B cell (primary cell): ENCODE results near the gene TOP2A. TPM values are rescaled to one million over a fixed set of nuclear protein-coding genes. Genes with fewer than 3 reads are reported as not detected.

Experiments
- ATAC-seq: fragments of 200-7000 bp; cut with Tn5 transposase; one replicate; pipeline ENCODE4 v1.10.0; 2021; ENCODE audit warnings: low read depth, mild to moderate bottlenecking, moderate number of reproducible peaks, moderate library complexity
- CTCF ChIA-PET: fragments of 350-600 bp; sonication (Branson Sonifier 250); formaldehyde crosslinking; loops from one replicate; lab custom pipeline; 2021; ENCODE audit warnings: antibody characterized with exemption, inconsistent platforms; lab: Charles Lee
- POLR2A ChIA-PET: fragments of 350-600 bp; sonication (Branson Sonifier 250); formaldehyde crosslinking; loops from one replicate; lab custom pipeline; 2021; ENCODE audit warnings: antibody characterized with exemption; lab: Charles Lee
- DNase-seq: peaks from one replicate; pipeline ENCODE4 v3.0.0; 2013
- H2AFZ ChIP-seq: 2 replicates; pipeline ENCODE4 v1.6.1; 2012; ENCODE audit warnings: mild to moderate bottlenecking, low read depth, low read length; ENCODE audit not compliant: insufficient read depth, poor library complexity, severe bottlenecking
- H3K27ac ChIP-seq, 2 donors: 1 replicate in 1 of 2; 2 replicates in 1 of 2; pipeline ENCODE4 v1.5.1; 2012 to 2013; ENCODE audit warnings: low read length in 2 of 2, mild to moderate bottlenecking in 2 of 2, moderate library complexity in 1 of 2
- H3K27me3 ChIP-seq, 4 experiments: fragments of 200-600 bp in 1 of 4; sonication (generic) in 1 of 4; replicated peaks in 1 of 4; 1 replicate in 2 of 4; 2 replicates in 2 of 4; pipeline versions ENCODE4 v1.6.1 to v1.7.0; 2013 to 2016; ENCODE audit warnings: low read length in 3 of 4, mild to moderate bottlenecking in 2 of 4, mixed read lengths in 1 of 4, moderate library complexity in 1 of 4; ENCODE audit not compliant: insufficient read depth in 4 of 4, control insufficient read depth in 3 of 4; ENCODE audit errors: control extremely low read depth in 1 of 4
- H3K36me3 ChIP-seq, 2 experiments: replicated peaks in 1 of 2; 1 replicate in 1 of 2; 2 replicates in 1 of 2; pipeline versions ENCODE4 v1.6.1 to v1.7.1; 2013; ENCODE audit warnings: low read length in 1 of 2; ENCODE audit not compliant: insufficient read depth in 2 of 2, control insufficient read depth in 1 of 2; ENCODE audit errors: control extremely low read depth in 1 of 2, extremely low read depth in 1 of 2
- H3K4me1 ChIP-seq, 2 donors: fragments of 200-600 bp in 1 of 2; sonication (generic) in 1 of 2; 1 replicate in 1 of 2; 2 replicates in 1 of 2; pipeline versions ENCODE4 v1.5.1 to v1.6.1; 2013 to 2017; ENCODE audit warnings: low read length in 2 of 2; ENCODE audit not compliant: control insufficient read depth in 2 of 2, insufficient read depth in 2 of 2
- H3K4me2 ChIP-seq: replicated peaks from 2 replicates; pipeline ENCODE3; 2012; ENCODE audit warnings: mild to moderate bottlenecking, low read depth, low read length; ENCODE audit not compliant: poor library complexity, severe bottlenecking
- H3K4me3 ChIP-seq, 5 experiments: fragments of 200-600 bp in 1 of 5; sonication (generic) in 1 of 5; 1 replicate in 3 of 5; 2 replicates in 2 of 5; pipeline versions ENCODE4 v1.5.1 to v1.7.0; 2011 to 2016; ENCODE audit warnings: low read length in 4 of 5, mild to moderate bottlenecking in 4 of 5, low read depth in 2 of 5, control low read depth in 1 of 5, moderate library complexity in 1 of 5; ENCODE audit not compliant: insufficient read depth in 1 of 5; ENCODE audit errors: control extremely low read depth in 1 of 5, extremely low read depth in 1 of 5
- H3K79me2 ChIP-seq: fragments of 200-600 bp; sonication (generic); one replicate; pipeline ENCODE4 v1.6.0; 2016; ENCODE audit warnings: low read length; ENCODE audit not compliant: control insufficient read depth, insufficient read depth
- H3K9ac ChIP-seq: fragments of 200-600 bp; sonication (generic); 2 replicates; pipeline ENCODE4 v1.6.1; 2017; ENCODE audit warnings: mild to moderate bottlenecking, low read length, moderate library complexity
- H3K9me3 ChIP-seq, 3 donors: one replicate each; pipeline versions ENCODE4 v1.6.1 to v1.7.1; 2013; ENCODE audit warnings: low read length in 2 of 3; ENCODE audit not compliant: control insufficient read depth in 2 of 3, insufficient read depth in 1 of 3; ENCODE audit errors: control extremely low read depth in 1 of 3
- H4K20me1 ChIP-seq: 2 replicates; pipeline ENCODE4 v1.6.0; 2012; ENCODE audit warnings: mild to moderate bottlenecking, low read length; ENCODE audit not compliant: insufficient read depth, control insufficient read depth, poor library complexity, severe bottlenecking
- H3K27ac Mint-ChIP-seq: one replicate; pipeline ENCODE4 v1.8.0; 2021; ENCODE audit warnings: mixed read lengths
- H3K27me3 Mint-ChIP-seq: one replicate; pipeline ENCODE4 v1.8.0; 2021; ENCODE audit warnings: mixed read lengths
- H3K4me1 Mint-ChIP-seq: one replicate; pipeline ENCODE4 v1.8.0; 2021; ENCODE audit warnings: mixed read lengths
- H3K4me3 Mint-ChIP-seq: one replicate; pipeline ENCODE4 v1.8.0; 2021; ENCODE audit warnings: mixed read lengths
- H3K9me3 Mint-ChIP-seq: one replicate; pipeline ENCODE4 v1.8.0; 2022; ENCODE audit warnings: mixed read lengths; ENCODE audit not compliant: insufficient read depth
- EZH2 ChIP-seq: IDR thresholded peaks from 2 replicates; pipeline ENCODE4 v1.6.1; 2012; ENCODE audit warnings: borderline replicate concordance, low read depth, mild to moderate bottlenecking, moderate library complexity, low read length; ENCODE audit not compliant: insufficient read depth, poor library complexity, severe bottlenecking
- WGBS: methylation state at CpG from one replicate; pipeline ENCODE4 v1.1.5; 2013; ENCODE audit warnings: missing lambda C conversion rate; ENCODE audit not compliant: insufficient coverage; 5-methylcytosine and 5-hydroxymethylcytosine counted together
- intact Hi-C: fragments of 100-400 bp; cut with micrococcal nuclease; formaldehyde crosslinking; loops from one replicate; pipeline ENCODE4 v1.10.0; 2022
- polyA plus RNA-seq: library from polyadenylated mRNA; depleted of rRNA; stranded (reverse); fragments of >200 nt; gene quantifications from 2 replicates; pipeline ENCODE4 v1.2.3, GENCODE V29; 2012
- total RNA-seq, 2 donors: library from RNA; stranded (reverse); fragments of 120-200 nt in 1 of 2; gene quantifications; 1 replicate in 1 of 2; 2 replicates in 1 of 2; pipeline versions ENCODE4 v1.2.3 to v1.2.4, GENCODE V29; 2013 to 2022
- TF ChIP-seq, protein P1 (sequence below): fragments of 200-600 bp; IDR thresholded peaks from one replicate; pipeline ENCODE4 v1.8.0; 2022; ENCODE audit warnings: antibody characterized with exemption, mild to moderate bottlenecking

TOP2A gene
- total and polyA plus RNA-seq, 2 donors (not counting 1 experiment from before 2014, with no cell fraction given) = 0.36 to 3.1 TPM

DNA sequence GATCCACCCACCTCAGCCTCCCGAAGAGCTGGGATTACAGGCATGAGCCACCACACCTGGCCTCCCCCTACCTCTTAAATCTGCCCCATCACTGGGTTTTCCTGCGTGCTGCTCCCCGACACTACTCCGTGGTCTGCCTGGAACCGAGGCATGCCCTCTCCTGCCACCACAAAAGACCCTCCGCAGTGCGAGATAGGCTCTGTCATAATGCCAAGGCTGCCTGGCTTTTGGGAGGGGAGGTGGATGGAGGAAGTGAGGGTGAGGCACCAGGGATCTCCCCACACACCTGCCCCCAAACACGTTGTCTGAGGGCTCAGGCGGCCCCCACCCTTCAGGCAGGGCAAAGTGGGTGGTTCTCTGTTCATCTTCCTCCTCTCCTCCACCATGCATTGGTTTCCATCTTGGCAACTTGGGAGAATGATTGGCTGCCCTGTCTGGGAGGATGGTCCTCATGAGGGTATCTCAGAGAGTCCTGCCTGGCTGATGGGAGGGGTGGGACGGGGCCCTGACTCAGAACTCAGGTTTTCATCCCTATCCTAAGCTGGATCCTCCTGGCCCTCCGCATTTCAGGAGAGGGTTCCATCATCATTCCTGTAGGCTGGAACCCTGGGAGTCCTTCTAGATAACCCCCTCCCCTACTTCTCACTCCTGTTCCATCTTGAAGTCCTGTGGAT, 48.7 kb upstream of the TOP2A start:
- H4K20me1 ChIP-seq = no peaks in the 10 kb centered on the region
- no peaks in the 10 kb centered on the region for H3K9me3 ChIP-seq
- ChIA-PET POLR2A (interaction anchor here (0.6 kb wide), 1 partner anchor 912 kb away, joined by 7 read pairs; no protein-coding TSS in a partner anchor), CTCF (interaction anchor here (1.3 kb wide), 1 partner anchor 9 kb away, joined by 3 read pairs; no protein-coding TSS in a partner anchor)
- H2AFZ ChIP-seq = no peak overlapping the region
- H3K79me2 ChIP-seq = no peaks in the 10 kb centered on the region
- Mint-ChIP-seq H3K27ac (no peak overlapping the region), H3K4me1 (no peaks in the 10 kb centered on the region), H3K4me3 (no peak overlapping the region), H3K27me3 (no peaks in the 10 kb centered on the region), H3K9me3 (no peaks in the 10 kb centered on the region)
- no peak overlapping the region for H3K27ac ChIP-seq
- no peaks in the 10 kb centered on the region for H3K36me3 ChIP-seq
- peaks cover 0 to 6% (median 1%) of the 10 kb centered on the region in 4 experiments for H3K27me3 ChIP-seq
- DNase-seq (no peak), ATAC-seq (no peak)
- no peak overlapping the region for H3K4me3 ChIP-seq
- intact Hi-C loops = no loop called here
- H3K9ac ChIP-seq = no peak overlapping the region
- H3K4me2 ChIP-seq = no peak overlapping the region
- no peak for TF ChIP-seq EZH2
- TF ChIP-seq, protein P1, sequence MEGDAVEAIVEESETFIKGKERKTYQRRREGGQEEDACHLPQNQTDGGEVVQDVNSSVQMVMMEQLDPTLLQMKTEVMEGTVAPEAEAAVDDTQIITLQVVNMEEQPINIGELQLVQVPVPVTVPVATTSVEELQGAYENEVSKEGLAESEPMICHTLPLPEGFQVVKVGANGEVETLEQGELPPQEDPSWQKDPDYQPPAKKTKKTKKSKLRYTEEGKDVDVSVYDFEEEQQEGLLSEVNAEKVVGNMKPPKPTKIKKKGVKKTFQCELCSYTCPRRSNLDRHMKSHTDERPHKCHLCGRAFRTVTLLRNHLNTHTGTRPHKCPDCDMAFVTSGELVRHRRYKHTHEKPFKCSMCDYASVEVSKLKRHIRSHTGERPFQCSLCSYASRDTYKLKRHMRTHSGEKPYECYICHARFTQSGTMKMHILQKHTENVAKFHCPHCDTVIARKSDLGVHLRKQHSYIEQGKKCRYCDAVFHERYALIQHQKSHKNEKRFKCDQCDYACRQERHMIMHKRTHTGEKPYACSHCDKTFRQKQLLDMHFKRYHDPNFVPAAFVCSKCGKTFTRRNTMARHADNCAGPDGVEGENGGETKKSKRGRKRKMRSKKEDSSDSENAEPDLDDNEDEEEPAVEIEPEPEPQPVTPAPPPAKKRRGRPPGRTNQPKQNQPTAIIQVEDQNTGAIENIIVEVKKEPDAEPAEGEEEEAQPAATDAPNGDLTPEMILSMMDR = no peak
- no peaks in the 10 kb centered on the region for H3K4me1 ChIP-seq
- 90% methylated on average over 3 of the region's 11 CpGs for WGBS

DNA sequence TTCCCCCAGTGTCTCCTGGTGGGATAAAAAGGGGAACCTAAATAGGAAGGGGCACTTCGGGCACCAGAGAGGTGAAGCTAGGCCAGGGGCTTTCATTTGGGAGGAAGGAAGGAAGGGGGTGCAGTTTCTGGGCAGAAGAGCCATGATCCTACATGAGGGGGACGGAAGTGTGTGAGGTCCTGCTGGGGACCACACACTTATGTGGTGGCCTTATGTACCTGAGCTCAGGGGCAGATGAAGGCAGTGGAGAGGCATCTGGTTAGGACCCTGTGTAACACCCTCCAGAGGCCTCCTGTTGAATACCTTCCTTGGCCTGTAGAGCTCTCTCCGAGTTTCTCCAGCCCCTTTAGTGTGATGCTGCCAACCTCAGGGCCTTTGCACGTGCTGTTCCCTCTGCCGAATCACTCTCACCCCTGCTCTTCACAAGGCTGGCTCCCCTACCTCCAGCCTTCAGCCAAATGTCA, 46.7 kb upstream of the TOP2A start:
- Histone ChIP-seq H4K20me1 (no peaks in the 10 kb centered on the region), H3K27ac (no peak overlapping the region), H3K27me3 (peaks cover 0 to 3% (median 0%) of the 10 kb centered on the region in 4 experiments), H3K4me2 (no peak overlapping the region), H3K9me3 (no peaks in the 10 kb centered on the region), H3K4me3 (no peak overlapping the region), H3K79me2 (no peaks in the 10 kb centered on the region), H2AFZ (no peak overlapping the region), H3K36me3 (no peaks in the 10 kb centered on the region), H3K4me1 (no peaks in the 10 kb centered on the region), H3K9ac (no peak overlapping the region)
- ChIA-PET CTCF (no interaction called here), POLR2A (interaction anchor here (0.6 to 0.7 kb wide), 2 partner anchors 51 to 69 kb away, joined by 3 read pairs; no protein-coding TSS in a partner anchor)
- ATAC-seq (no peak), DNase-seq (no peak)
- H3K27ac Mint-ChIP-seq = no peak overlapping the region
- intact Hi-C loops = no loop called here
- TF ChIP-seq EZH2 = no peak
- TF ChIP-seq, protein P1 = no peak
- no peaks in the 10 kb centered on the region for H3K27me3 Mint-ChIP-seq
- WGBS = 92% methylated on average over 5 of the region's 5 CpGs
- H3K4me3 Mint-ChIP-seq = no peak overlapping the region
- no peaks in the 10 kb centered on the region for H3K9me3 Mint-ChIP-seq
- H3K4me1 Mint-ChIP-seq = no peaks in the 10 kb centered on the region
